HG02678 (cell line): Measurements from ENCODE around the gene FCRL6.
A peak's percentile ranks its signal among the peaks of the same experiment; 100 is the strongest.

Experiments
- ATAC-seq: cut with Tn5 transposase; IDR thresholded peaks from one replicate; pipeline ENCODE4 v1.9.1; 2021; ENCODE audit warnings: mild to moderate bottlenecking, moderate library complexity; ENCODE audit not compliant: unreplicated experiment

FCRL6 gene

GRCh38 chr1:159798893-159799292 lies 3.3 kb upstream of the FCRL6 start:
- no peak for ATAC-seq

- ATAC-seq, result no peak
Measured at GRCh38 chr1:159799446-159799985, 2.6 kb upstream of the FCRL6 start.

DNA sequence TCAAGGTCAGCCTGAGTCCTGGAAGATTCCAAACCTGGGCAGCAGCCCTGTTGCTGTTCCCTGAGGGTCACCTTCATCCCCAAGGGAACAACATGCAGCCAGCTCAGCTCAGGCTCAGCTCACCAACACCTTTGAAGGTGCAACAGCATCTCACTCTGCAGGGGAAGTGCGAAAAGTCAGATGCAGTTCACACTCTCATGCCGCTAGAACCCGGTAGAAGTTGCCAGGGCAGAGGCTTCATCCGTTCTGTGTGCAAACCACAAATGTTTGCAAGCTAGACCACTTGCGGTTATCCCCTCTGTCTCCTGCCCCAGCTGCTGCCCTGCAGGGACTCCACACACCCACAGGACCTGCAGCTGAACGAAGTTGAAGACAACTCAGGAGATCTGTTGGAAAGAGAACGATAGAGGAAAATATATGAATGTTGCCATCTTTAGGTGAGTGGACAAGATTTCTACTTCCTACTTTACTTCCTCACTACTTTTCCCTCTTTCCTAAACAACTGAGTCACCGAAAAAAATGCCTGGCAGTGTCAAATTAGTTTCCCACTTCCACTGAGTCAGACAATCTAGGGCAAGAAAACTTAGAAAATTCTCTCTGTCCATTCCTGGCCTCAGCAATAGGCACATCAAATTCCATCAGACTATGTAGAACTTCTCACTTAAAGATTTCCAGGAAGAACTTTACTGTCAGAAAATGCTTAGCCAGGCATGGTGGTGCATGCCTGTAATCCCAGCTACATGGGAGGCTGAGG lies 1.8 kb upstream of the FCRL6 start:
- ATAC-seq, result peak; percentile 70

DNA sequence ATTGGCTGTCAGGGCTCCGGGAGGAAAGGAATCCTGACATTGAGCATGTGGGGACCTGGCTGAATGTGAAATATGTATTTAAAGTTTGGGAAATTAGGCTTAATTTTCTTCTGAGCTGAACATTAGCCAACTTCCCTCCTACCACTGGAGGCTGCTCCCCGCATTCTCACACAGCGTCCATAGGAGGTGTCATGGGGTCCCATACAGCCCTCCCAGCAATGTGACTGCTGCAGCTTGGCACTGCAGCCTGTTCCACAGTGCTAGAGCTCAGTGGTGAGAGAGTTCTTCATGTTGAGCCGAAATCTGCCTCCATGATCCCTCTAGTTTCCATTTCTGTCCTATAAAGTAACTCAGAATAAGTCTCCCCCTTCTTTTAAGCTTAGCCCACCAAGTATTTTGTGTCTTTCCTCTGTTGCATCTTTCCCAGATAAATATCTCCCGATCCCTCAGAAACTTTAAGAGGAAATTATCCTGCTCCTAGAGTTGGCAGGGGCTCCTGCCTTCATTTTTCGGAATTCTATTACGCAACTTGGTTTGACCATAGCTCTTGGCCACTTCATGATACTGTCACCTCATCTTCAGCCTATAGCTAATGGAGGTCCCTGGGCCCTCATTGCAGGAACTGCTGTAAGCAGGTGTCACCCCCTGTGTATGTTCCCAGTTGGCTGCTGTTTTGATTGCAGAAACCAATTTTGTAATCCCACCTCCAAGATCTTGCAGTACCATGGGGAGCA lies 2.0 kb downstream of the FCRL6 start:
- no peak for ATAC-seq

DNA sequence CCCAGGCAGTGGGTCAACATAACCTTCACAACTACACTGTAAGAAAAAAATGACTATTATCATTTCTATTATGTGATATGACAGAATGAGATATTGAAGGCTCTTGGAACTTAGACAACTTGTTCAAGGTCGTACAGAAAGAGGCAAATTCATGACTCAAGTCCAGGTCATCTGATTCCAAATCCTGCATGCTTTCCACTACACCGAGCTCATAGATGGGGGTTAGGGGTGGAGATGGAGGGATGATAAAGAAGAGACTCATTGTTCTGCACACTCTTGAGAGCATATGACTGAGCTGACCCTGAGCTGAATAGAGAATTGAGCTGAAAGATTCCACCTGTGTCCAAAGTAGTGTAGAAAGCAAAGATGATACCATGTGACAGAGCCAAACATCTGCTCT lies 2.8 kb downstream of the FCRL6 start:
- ATAC-seq, result no peak

DNA sequence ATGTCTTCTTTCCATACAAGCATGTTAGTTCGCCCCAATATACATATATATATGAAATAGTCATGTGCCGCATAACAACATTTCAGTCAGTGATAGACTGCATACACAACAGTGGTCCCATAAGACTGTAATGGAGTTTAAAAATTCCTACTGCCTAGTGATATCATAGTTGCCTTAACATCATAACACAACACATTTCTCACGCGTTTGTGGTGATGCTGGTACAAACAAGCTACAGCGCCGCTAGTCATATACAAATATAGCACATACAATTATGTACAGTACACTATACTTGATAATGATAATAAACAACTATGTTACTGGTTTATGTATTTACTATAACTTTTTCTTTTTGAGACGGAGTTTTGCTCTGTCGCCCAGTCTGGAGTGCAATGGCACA lies 13.8 kb downstream of the FCRL6 start:
- ATAC-seq, result no peak

DNA sequence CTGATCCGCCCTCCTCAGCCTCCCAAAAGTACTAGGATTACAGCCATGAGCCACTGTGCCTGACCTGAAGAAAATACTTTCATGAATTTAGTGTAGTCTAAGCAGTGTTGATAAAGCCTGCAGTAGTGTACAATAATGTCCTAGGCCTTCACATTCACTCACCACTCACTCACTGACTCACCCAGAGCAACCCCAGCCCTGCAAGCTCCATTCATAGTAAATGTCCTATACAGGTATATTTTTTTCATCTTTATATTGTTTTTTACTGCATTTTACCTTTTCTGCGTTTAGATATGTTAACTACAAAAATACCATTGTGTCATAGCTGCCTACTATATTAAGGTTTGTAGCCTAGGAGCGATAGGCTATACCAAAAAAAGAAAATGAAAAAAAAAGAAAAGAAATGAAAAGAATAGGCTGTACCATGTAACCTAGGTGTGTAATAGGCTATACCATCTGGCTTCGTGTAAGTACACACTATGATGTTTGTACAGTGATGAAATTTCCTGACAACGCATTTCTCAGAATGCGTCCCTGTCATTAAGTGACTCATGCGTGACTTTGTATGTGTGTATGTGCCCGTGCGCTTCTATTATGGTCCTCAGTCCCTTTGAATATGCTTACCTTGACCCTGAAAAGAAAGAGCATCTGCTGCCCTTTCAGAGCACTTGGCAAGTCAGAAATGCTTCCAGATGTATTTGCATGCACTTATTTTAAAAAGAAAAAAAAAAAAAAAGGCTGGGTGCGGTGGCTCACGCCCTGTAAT lies 15.3 kb downstream of the FCRL6 start:
- no peak for ATAC-seq

DNA sequence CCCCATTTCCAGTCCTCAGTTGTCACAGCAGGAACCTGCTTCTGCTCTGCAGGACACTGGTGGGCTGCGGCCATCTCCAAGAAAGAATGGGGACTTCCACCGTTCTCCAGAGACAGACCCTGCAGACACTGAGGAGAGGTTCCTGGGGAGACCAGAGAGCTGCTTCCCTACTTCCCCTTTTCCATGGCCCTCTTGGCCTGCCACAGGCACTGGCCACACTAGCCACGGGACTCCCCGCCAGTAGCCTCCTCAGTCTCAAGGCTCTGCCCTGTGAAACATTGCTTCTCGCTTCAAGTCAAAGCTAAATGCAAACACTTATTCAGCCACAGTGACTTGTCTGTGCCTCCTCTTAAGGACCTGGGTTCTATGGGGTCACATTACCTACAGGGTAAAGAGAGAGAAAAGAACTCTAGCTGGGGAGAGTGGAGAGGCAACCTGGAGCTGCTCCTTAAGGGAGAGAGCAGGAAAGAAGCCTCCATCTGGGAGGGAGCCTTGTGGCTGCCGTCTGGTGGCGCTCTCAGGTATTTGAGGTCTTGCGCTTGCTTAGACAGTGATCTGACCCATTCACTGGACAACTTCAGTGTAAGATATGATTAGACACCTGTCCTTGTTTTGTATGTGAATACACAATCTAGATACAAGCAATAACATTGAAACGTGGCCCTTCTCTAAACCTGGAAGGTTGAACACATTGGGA lies 19.2 kb downstream of the FCRL6 start:
- ATAC-seq, result no peak

- ATAC-seq, result no peak
Measured at GRCh38 chr1:159823406-159823805, 21.2 kb downstream of the FCRL6 start.

- ATAC-seq, result no peak
Measured at GRCh38 chr1:159825564-159825963, 23.4 kb downstream of the FCRL6 start.

- no peak for ATAC-seq
Measured at GRCh38 chr1:159826441-159827101, 24.4 kb downstream of the FCRL6 start, which contains the start of gene SLAMF8. Gene SLAMF8, plus strand, starts transcription at chr1:159826873. Its CDS starts 26 bp downstream, at chr1:159826899.

GRCh38 chr1:159827102-159827490 lies 24.9 kb downstream of the FCRL6 start:
- no peak for ATAC-seq

GRCh38 chr1:159827549-159827948 lies 25.4 kb downstream of the FCRL6 start:
- ATAC-seq, result no peak

- no peak for ATAC-seq
Measured at GRCh38 chr1:159828176-159828575, 26.0 kb downstream of the FCRL6 start.

GRCh38 chr1:159828581-159829272 lies 26.6 kb downstream of the FCRL6 start:
- ATAC-seq, result no peak

GRCh38 chr1:159829273-159829634 lies 27.1 kb downstream of the FCRL6 start:
- ATAC-seq, result peak; percentile 81

- no peak for ATAC-seq
Measured at GRCh38 chr1:159829822-159830465, 27.8 kb downstream of the FCRL6 start.

DNA sequence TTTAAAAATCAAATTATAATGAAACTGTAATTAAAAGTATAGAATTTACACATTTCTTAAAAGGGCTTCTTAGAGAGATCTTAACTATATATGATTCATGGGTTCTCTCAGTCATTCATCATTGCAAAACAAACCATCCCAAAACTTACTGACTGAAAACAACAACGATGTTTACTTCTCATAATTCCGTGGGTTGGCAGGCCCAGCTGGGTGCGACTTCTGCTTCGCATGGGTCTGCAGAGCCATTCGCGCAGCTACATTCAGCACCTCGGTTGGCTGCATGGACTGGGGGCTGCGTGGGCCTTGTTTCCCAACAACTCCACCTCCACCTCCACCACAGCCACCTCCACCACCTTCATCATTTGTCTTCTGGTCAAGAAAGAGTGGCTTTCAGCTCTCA lies 28.6 kb downstream of the FCRL6 start:
- no peak for ATAC-seq
